ENCODE data around the gene TBL3.
A peak's percentile ranks its signal among the peaks of the same experiment; 100 is the strongest.

The TBL3 gene

GRCh38 chr16:1961651-1962067 lies 10.2 kb upstream of the TBL3 start:
- H3K4me3 ChIP-seq (ENCODE audit: low read depth, low read length) = no peak overlapping the region
- no peak for TF ChIP-seq CTCF (IDR thresholded peaks at IDR 0.05; ENCODE audit: borderline replicate concordance, insufficient read depth, low read depth, low read length)

- H3K4me3 ChIP-seq (ENCODE audit: low read depth, low read length) = peak overlapping the region; percentile 95
These were observed 9.4 kb upstream of the TBL3 start for GRCh38 chr16:1962161-1963153.

GRCh38 chr16:1963806-1964505 lies 7.9 kb upstream of the TBL3 start:
- H3K4me3 ChIP-seq (ENCODE audit: low read depth, low read length) = peak overlapping the region; percentile 95
- 0 out of 2 replicates have a peak, but pooled peaks have one; percentile 19 for TF ChIP-seq CTCF (IDR thresholded peaks at IDR 0.05; ENCODE audit: borderline replicate concordance, insufficient read depth, low read depth, low read length)

- H3K4me3 ChIP-seq (ENCODE audit: low read depth, low read length) = peak within 1 kb of the TSS; percentile 95
- TF ChIP-seq CTCF (IDR thresholded peaks at IDR 0.05; ENCODE audit: borderline replicate concordance, insufficient read depth, low read depth, low read length) = no peak
These were observed 7.1 kb upstream of the TBL3 start, which contains the start of gene RPS2 for GRCh38 chr16:1964506-1965395. RPS2 (minus strand) TSS chr16:1964826; CDS start chr16:1964625, 201 bp downstream.

- no peak for TF ChIP-seq CTCF (IDR thresholded peaks at IDR 0.05; ENCODE audit: borderline replicate concordance, insufficient read depth, low read depth, low read length)
- H3K4me3 ChIP-seq (ENCODE audit: low read depth, low read length) = peak overlapping the region; percentile 95
These were observed 6.4 kb upstream of the TBL3 start for GRCh38 chr16:1965396-1966001.

- TF ChIP-seq CTCF (IDR thresholded peaks at IDR 0.05; ENCODE audit: borderline replicate concordance, insufficient read depth, low read depth, low read length) = no peak
- H3K4me3 ChIP-seq (ENCODE audit: low read depth, low read length) = peak within 1 kb of the TSS; percentile 95
These were observed 5.4 kb upstream of the TBL3 start, which contains the start of gene RNF151 for GRCh38 chr16:1966460-1966859. RNF151 (plus strand) TSS chr16:1966856; CDS start chr16:1966882, 26 bp downstream.
